Right lobe of liver (tissue), 4 donors: ENCODE data around the gene EXOC4.

Source experiments
- CTCF ChIP-seq, 4 donors: fragments of 200-600 bp in 3 of 4; fragments of 450-650 bp in 1 of 4; IDR thresholded peaks; one replicate each; pipeline versions ENCODE4 v1.5.1 to v1.8.0; 2016 to 2022; ENCODE audit warnings: antibody characterized with exemption in 4 of 4, mild to moderate bottlenecking in 2 of 4
- POLR2A ChIP-seq: fragments of 450-650 bp; IDR thresholded peaks from one replicate; pipeline ENCODE4 v1.6.1; 2017; ENCODE audit warnings: antibody characterized with exemption, mild to moderate bottlenecking
- donor health status: DM: no; HTN: no; CAD: no.
- donor health status: DM: no; HTN: no; CAD: no.
- donor health status: DM: no; HTN: yes; CAD: no.

GRCh38 chr7:133709036-133709880 is 456.4 kb downstream of the EXOC4 start:
- TF ChIP-seq CTCF (IDR thresholded peaks at IDR 0.05) = no peak
- TF ChIP-seq POLR2A = no peak
